ENCODE data around the gene ZNF701.

- TF ChIP-seq SP1 (IDR thresholded peaks at IDR 0.05; ENCODE audit: low read depth, low read length) (no peak), ATF2 (IDR thresholded peaks at IDR 0.05; ENCODE audit: low read length) (no peak), JUND (IDR thresholded peaks at IDR 0.05; ENCODE audit: low read length) (no peak), POLR2AphosphoS5 (IDR thresholded peaks at IDR 0.05; ENCODE audit: low read depth, low read length) (no peak), BRCA1 (IDR thresholded peaks at IDR 0.05; ENCODE audit: low read depth, low read length) (no peak), CREB1 (IDR thresholded peaks at IDR 0.05) (no peak), RXRA (IDR thresholded peaks at IDR 0.05; ENCODE audit: insufficient read depth, low read depth, low read length) (no peak)
- TF ChIP-seq, protein P1, sequence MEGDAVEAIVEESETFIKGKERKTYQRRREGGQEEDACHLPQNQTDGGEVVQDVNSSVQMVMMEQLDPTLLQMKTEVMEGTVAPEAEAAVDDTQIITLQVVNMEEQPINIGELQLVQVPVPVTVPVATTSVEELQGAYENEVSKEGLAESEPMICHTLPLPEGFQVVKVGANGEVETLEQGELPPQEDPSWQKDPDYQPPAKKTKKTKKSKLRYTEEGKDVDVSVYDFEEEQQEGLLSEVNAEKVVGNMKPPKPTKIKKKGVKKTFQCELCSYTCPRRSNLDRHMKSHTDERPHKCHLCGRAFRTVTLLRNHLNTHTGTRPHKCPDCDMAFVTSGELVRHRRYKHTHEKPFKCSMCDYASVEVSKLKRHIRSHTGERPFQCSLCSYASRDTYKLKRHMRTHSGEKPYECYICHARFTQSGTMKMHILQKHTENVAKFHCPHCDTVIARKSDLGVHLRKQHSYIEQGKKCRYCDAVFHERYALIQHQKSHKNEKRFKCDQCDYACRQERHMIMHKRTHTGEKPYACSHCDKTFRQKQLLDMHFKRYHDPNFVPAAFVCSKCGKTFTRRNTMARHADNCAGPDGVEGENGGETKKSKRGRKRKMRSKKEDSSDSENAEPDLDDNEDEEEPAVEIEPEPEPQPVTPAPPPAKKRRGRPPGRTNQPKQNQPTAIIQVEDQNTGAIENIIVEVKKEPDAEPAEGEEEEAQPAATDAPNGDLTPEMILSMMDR (IDR thresholded peaks at IDR 0.05; ENCODE audit: control extremely low read depth in 1 of 3, insufficient read depth in 1 of 3, low read depth in 1 of 3, low read length in 3 of 3), result no peak
These were observed 12.7 kb upstream of the ZNF701 start for GRCh38 chr19:52557231-52557995.
